ENCODE data around the gene DOK3. TPM values are rescaled to one million over a fixed set of nuclear protein-coding genes. Genes with fewer than 3 reads are reported as not detected.

Gene DOK3
- total RNA-seq, 1 donor from 2014 or later, result 5.7 TPM

GRCh38 chr5:177455036-177455660 lies 54.5 kb downstream of the DOK3 start:
- H3K4me1 ChIP-seq (ENCODE audit: control insufficient read depth in 3 of 3, insufficient read depth in 3 of 3, low read length in 3 of 3), result peaks cover 24 to 32% (median 25%) of the 10 kb centered on the region in 3 donors
- H3K9me3 ChIP-seq (ENCODE audit: control insufficient read depth in 3 of 3, low read length in 3 of 3), result no peaks in the 10 kb centered on the region
- peaks cover 0 to 6% (median 4%) of the 10 kb centered on the region in 3 donors for H3K36me3 ChIP-seq (ENCODE audit: control insufficient read depth in 3 of 3, insufficient read depth in 3 of 3, low read length in 3 of 3)
- peaks cover 0 to 32% (median 23%) of the 10 kb centered on the region in 3 donors for H3K27me3 ChIP-seq (ENCODE audit: control insufficient read depth in 3 of 3, insufficient read depth in 3 of 3, low read length in 3 of 3)
- H3K4me3 ChIP-seq (ENCODE audit: low read length in 3 of 3), result peak overlapping the region; percentile 61 to 81 (median 65)
- H3K9ac ChIP-seq (ENCODE audit: low read depth in 1 of 3, low read length in 3 of 3), result peak overlapping the region; percentile 20 to 73 (median 65)
- no peak overlapping the region for H3K27ac ChIP-seq (ENCODE audit: low read depth, low read length)

GRCh38 chr5:177454397-177455035 lies 55.1 kb downstream of the DOK3 start:
- Histone ChIP-seq H3K36me3 (ENCODE audit: control insufficient read depth in 3 of 3, insufficient read depth in 3 of 3, low read length in 3 of 3) (peaks cover 0 to 6% (median 2%) of the 10 kb centered on the region in 3 donors), H3K27me3 (ENCODE audit: control insufficient read depth in 3 of 3, insufficient read depth in 3 of 3, low read length in 3 of 3) (peaks cover 0 to 38% (median 30%) of the 10 kb centered on the region in 3 donors), H3K27ac (ENCODE audit: low read depth, low read length) (no peak overlapping the region), H3K9ac (ENCODE audit: low read depth in 1 of 3, low read length in 3 of 3) (peak overlapping the region; percentile 20 to 70 (median 59)), H3K4me1 (ENCODE audit: control insufficient read depth in 3 of 3, insufficient read depth in 3 of 3, low read length in 3 of 3) (peaks cover 24 to 32% (median 25%) of the 10 kb centered on the region in 3 donors), H3K4me3 (ENCODE audit: low read length in 3 of 3) (peak overlapping the region; percentile 59 to 81 (median 61)), H3K9me3 (ENCODE audit: control insufficient read depth in 3 of 3, low read length in 3 of 3) (no peaks in the 10 kb centered on the region)

GRCh38 chr5:177453852-177454396 lies 55.7 kb downstream of the DOK3 start:
- H3K36me3 ChIP-seq (ENCODE audit: control insufficient read depth in 3 of 3, insufficient read depth in 3 of 3, low read length in 3 of 3), result peaks cover 0 to 5% (median 1%) of the 10 kb centered on the region in 3 donors
- no peaks in the 10 kb centered on the region for H3K9me3 ChIP-seq (ENCODE audit: control insufficient read depth in 3 of 3, low read length in 3 of 3)
- peaks cover 24 to 32% (median 25%) of the 10 kb centered on the region in 3 donors for H3K4me1 ChIP-seq (ENCODE audit: control insufficient read depth in 3 of 3, insufficient read depth in 3 of 3, low read length in 3 of 3)
- H3K27ac ChIP-seq (ENCODE audit: low read depth, low read length), result no peak overlapping the region
- H3K9ac ChIP-seq (ENCODE audit: low read depth in 1 of 3, low read length in 3 of 3), result peak overlapping the region in 2 of 3 donors; percentile 53 to 64
- peak overlapping the region; percentile 49 to 61 (median 59) for H3K4me3 ChIP-seq (ENCODE audit: low read length in 3 of 3)
- peaks cover 0 to 38% (median 34%) of the 10 kb centered on the region in 3 donors for H3K27me3 ChIP-seq (ENCODE audit: control insufficient read depth in 3 of 3, insufficient read depth in 3 of 3, low read length in 3 of 3)

GRCh38 chr5:177452688-177453638 lies 56.7 kb downstream of the DOK3 start:
- peaks cover 0 to 45% (median 34%) of the 10 kb centered on the region in 3 donors for H3K27me3 ChIP-seq (ENCODE audit: control insufficient read depth in 3 of 3, insufficient read depth in 3 of 3, low read length in 3 of 3)
- H3K4me3 ChIP-seq (ENCODE audit: low read length in 3 of 3), result no peak overlapping the region
- H3K4me1 ChIP-seq (ENCODE audit: control insufficient read depth in 3 of 3, insufficient read depth in 3 of 3, low read length in 3 of 3), result peaks cover 25 to 40% (median 28%) of the 10 kb centered on the region in 3 donors
- no peaks in the 10 kb centered on the region for H3K36me3 ChIP-seq (ENCODE audit: control insufficient read depth in 3 of 3, insufficient read depth in 3 of 3, low read length in 3 of 3)
- H3K9ac ChIP-seq (ENCODE audit: low read depth in 1 of 3, low read length in 3 of 3), result peak overlapping the region in 1 of 3 donors; percentile 8
- H3K27ac ChIP-seq (ENCODE audit: low read depth, low read length), result no peak overlapping the region
- no peaks in the 10 kb centered on the region for H3K9me3 ChIP-seq (ENCODE audit: control insufficient read depth in 3 of 3, low read length in 3 of 3)

Other genes starting within 250 kb of the DOK3 start
- gene RAB24, start 206.1 kb downstream of the DOK3 start, total RNA-seq, result 12.0 TPM
- 39.1 TPM for gene PRELID1, start 206.0 kb downstream of the DOK3 start, total RNA-seq
- 5.7 TPM for gene MXD3, start 197.9 kb downstream of the DOK3 start, total RNA-seq
- gene LMAN2, start 158.2 kb downstream of the DOK3 start, total RNA-seq, result 124 TPM
- gene RGS14, start 151.9 kb downstream of the DOK3 start, total RNA-seq, result 12.5 TPM
- gene SLC34A1, start 125.4 kb downstream of the DOK3 start, total RNA-seq, result not detected
- gene PFN3, start 109.2 kb downstream of the DOK3 start, total RNA-seq, result not detected
- gene F12, start 100.3 kb downstream of the DOK3 start, total RNA-seq, result not detected
- gene GRK6, start 83.2 kb downstream of the DOK3 start, total RNA-seq, result 12.5 TPM
- gene PRR7, start 63.0 kb downstream of the DOK3 start, total RNA-seq, result 0.52 TPM
- 108 TPM for gene DBN1, start 36.2 kb downstream of the DOK3 start, total RNA-seq
- gene PDLIM7, start 12.2 kb downstream of the DOK3 start, total RNA-seq, result 44.9 TPM
- 33.9 TPM for gene DDX41, start 7.1 kb upstream of the DOK3 start, total RNA-seq
- gene FAM193B, start 44.7 kb upstream of the DOK3 start, total RNA-seq, result 11.0 TPM
- 37.6 TPM for gene TMED9, start 82.4 kb upstream of the DOK3 start, total RNA-seq
- gene B4GALT7, start 90.3 kb upstream of the DOK3 start, total RNA-seq, result 12.0 TPM